Esophagus (tissue), 2 donors: Measurements from ENCODE around the gene KCNMA1. TPM values are rescaled to one million over a fixed set of nuclear protein-coding genes. Genes with fewer than 3 reads are reported as not detected.

Experiments used
- H3K27ac ChIP-seq, 2 donors: one replicate each; pipeline ENCODE4 v1.5.1; 2013; ENCODE audit warnings: low read depth in 2 of 2, mild to moderate bottlenecking in 2 of 2, inconsistent platforms in 1 of 2, low read length in 1 of 2, moderate library complexity in 1 of 2
- H3K27me3 ChIP-seq, 2 donors: one replicate each; pipeline ENCODE4 v1.6.1; 2013; ENCODE audit warnings: low read length in 2 of 2, control low read depth in 1 of 2, mild to moderate bottlenecking in 1 of 2; ENCODE audit not compliant: insufficient read depth in 2 of 2, control insufficient read depth in 1 of 2
- H3K36me3 ChIP-seq, 2 donors: one replicate each; pipeline ENCODE4 v1.6.1; 2013; ENCODE audit warnings: low read length in 1 of 2; ENCODE audit not compliant: control insufficient read depth in 2 of 2, insufficient read depth in 2 of 2
- H3K4me1 ChIP-seq, 2 donors: one replicate each; pipeline ENCODE4 v1.6.1; 2013; ENCODE audit warnings: low read length in 1 of 2; ENCODE audit not compliant: control insufficient read depth in 2 of 2, insufficient read depth in 2 of 2
- H3K4me3 ChIP-seq, 2 donors: one replicate each; pipeline ENCODE4 v1.5.1; 2013; ENCODE audit warnings: low read length in 2 of 2, mild to moderate bottlenecking in 2 of 2, low read depth in 1 of 2, moderate library complexity in 1 of 2
- H3K9me3 ChIP-seq, 2 donors: one replicate each; pipeline ENCODE4 v1.6.1; 2013; ENCODE audit warnings: mild to moderate bottlenecking in 2 of 2, low read depth in 1 of 2, low read length in 1 of 2, moderate library complexity in 1 of 2; ENCODE audit not compliant: control insufficient read depth in 2 of 2, insufficient read depth in 1 of 2
- WGBS, 2 donors: extraction: QIAGEN DNeasy Blood & Tissue Kit; methylation state at CpG; one replicate each; pipeline ENCODE4 v1.1.7; 2013; 5-methylcytosine and 5-hydroxymethylcytosine counted together
- polyA plus RNA-seq, 2 donors: library from polyadenylated mRNA; stranded (reverse); fragments of 200-250 nt; gene quantifications; one replicate each; pipeline ENCODE4 v1.2.3, GENCODE V29; 2013
- donor health status: healthy with polysubstance abuse.
- donor health status: Bipolar disorder and iron deficiency.

KCNMA1 gene
- polyA plus RNA-seq, 2 donors, result 8.4 to 11.2 TPM

DNA sequence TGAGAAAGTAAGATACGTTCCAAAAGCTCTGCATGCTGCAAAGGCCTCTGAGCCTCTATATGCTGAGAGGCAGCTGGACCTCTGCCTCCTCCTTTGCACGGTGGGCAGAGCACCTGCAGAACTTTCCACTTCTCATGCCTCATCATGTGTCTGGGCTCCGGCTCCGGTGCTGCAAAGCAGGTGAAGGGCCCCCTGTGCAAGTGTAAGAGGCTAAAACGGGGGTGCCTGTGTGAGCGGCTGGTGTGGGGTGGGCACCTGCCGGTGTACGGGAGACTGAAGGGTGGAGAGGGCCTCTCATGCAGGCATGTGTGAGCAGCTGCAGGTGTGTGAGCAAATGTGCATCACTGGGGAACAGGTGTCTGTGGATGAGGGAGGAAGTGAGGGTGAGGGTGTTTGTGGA, 121.0 kb downstream of the KCNMA1 start:
- H3K4me3 ChIP-seq, result no peak overlapping the region
- peaks cover 4 to 7% of the 10 kb centered on the region in 2 donors for H3K4me1 ChIP-seq
- 88% methylated on average over 8 of the region's 8 CpGs for WGBS, 2 donors
- no peaks in the 10 kb centered on the region for H3K27me3 ChIP-seq
- no peak overlapping the region for H3K27ac ChIP-seq
- no peaks in the 10 kb centered on the region for H3K36me3 ChIP-seq
- no peaks in the 10 kb centered on the region for H3K9me3 ChIP-seq

- H3K36me3 ChIP-seq, result no peaks in the 10 kb centered on the region
- no peaks in the 10 kb centered on the region for H3K9me3 ChIP-seq
- peaks cover 4 to 7% of the 10 kb centered on the region in 2 donors for H3K4me1 ChIP-seq
- no peaks in the 10 kb centered on the region for H3K27me3 ChIP-seq
- no peak overlapping the region for H3K27ac ChIP-seq
- 84 to 88% methylated on average over 4 of the region's 4 CpGs for WGBS, 2 donors
- no peak overlapping the region for H3K4me3 ChIP-seq
These were observed 122.7 kb downstream of the KCNMA1 start for GRCh38 chr10:77514870-77515269.

- H3K27ac ChIP-seq, result peak overlapping the region in 1 of 2 donors; percentile 27
- H3K4me3 ChIP-seq, result no peak overlapping the region
- whole genome bisulfite sequencing, 2 donors, result 37 to 51% methylated on average over 15 of the region's 15 CpGs
- H3K27me3 ChIP-seq, result no peaks in the 10 kb centered on the region
- no peaks in the 10 kb centered on the region for H3K9me3 ChIP-seq
- H3K36me3 ChIP-seq, result no peaks in the 10 kb centered on the region
- peaks cover 4 to 7% of the 10 kb centered on the region in 2 donors for H3K4me1 ChIP-seq
These were observed 123.8 kb downstream of the KCNMA1 start for GRCh38 chr10:77513781-77514331.

GRCh38 chr10:77513220-77513619, 124.4 kb downstream of the KCNMA1 start:
- no peaks in the 10 kb centered on the region for H3K36me3 ChIP-seq
- H3K4me1 ChIP-seq, result peaks cover 4 to 7% of the 10 kb centered on the region in 2 donors
- no peaks in the 10 kb centered on the region for H3K9me3 ChIP-seq
- 80 to 83% methylated on average over 7 of the region's 7 CpGs for WGBS, 2 donors
- H3K27ac ChIP-seq, result no peak overlapping the region
- H3K4me3 ChIP-seq, result no peak overlapping the region
- no peaks in the 10 kb centered on the region for H3K27me3 ChIP-seq

DNA sequence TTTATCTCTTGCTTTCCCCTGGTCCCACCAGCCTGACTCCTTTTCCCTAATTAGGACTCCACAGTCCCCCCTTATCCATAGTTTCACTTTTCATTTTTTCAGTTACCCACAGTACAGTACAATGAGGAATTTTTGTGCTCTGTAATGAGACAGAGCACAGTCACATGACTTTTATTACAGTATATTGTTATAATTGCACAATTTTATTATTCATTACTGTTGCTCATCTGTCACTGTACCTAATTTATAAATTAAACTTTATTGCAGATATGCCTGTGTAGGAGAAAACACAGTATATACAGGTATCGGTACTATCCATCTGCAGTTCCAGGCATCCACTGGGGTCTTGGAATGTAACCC, 125.4 kb downstream of the KCNMA1 start:
- Histone ChIP-seq H3K9me3 (no peaks in the 10 kb centered on the region), H3K4me1 (peaks cover 4 to 7% of the 10 kb centered on the region in 2 donors), H3K27ac (no peak overlapping the region), H3K36me3 (no peaks in the 10 kb centered on the region), H3K4me3 (no peak overlapping the region), H3K27me3 (no peaks in the 10 kb centered on the region)
- 90 to 95% methylated on average over 1 of the region's 1 CpG for WGBS, 2 donors

- Histone ChIP-seq H3K9me3 (no peaks in the 10 kb centered on the region), H3K27me3 (no peaks in the 10 kb centered on the region), H3K4me1 (peaks cover 4 to 7% of the 10 kb centered on the region in 2 donors), H3K4me3 (no peak overlapping the region), H3K36me3 (no peaks in the 10 kb centered on the region), H3K27ac (no peak overlapping the region)
- 60 to 66% methylated on average over 6 of the region's 6 CpGs for WGBS, 2 donors
These were observed 126.0 kb downstream of the KCNMA1 start for GRCh38 chr10:77511498-77512218.

- peaks cover 4 to 7% of the 10 kb centered on the region in 2 donors for H3K4me1 ChIP-seq
- H3K36me3 ChIP-seq, result no peaks in the 10 kb centered on the region
- no peaks in the 10 kb centered on the region for H3K27me3 ChIP-seq
- no peak overlapping the region for H3K27ac ChIP-seq
- H3K4me3 ChIP-seq, result no peak overlapping the region
- WGBS, 2 donors, result 77 to 85% methylated on average over 7 of the region's 7 CpGs
- no peaks in the 10 kb centered on the region for H3K9me3 ChIP-seq
These were observed 126.9 kb downstream of the KCNMA1 start for GRCh38 chr10:77510695-77511094.

- Histone ChIP-seq H3K4me1 (peaks cover 4 to 7% of the 10 kb centered on the region in 2 donors), H3K27me3 (no peaks in the 10 kb centered on the region), H3K36me3 (no peaks in the 10 kb centered on the region), H3K9me3 (no peaks in the 10 kb centered on the region), H3K27ac (no peak overlapping the region), H3K4me3 (no peak overlapping the region)
- WGBS, 2 donors, result 81 to 87% methylated on average over 2 of the region's 2 CpGs
These were observed 127.3 kb downstream of the KCNMA1 start for GRCh38 chr10:77510294-77510693.

GRCh38 chr10:77509391-77509790, 128.2 kb downstream of the KCNMA1 start:
- Histone ChIP-seq H3K36me3 (no peaks in the 10 kb centered on the region), H3K9me3 (no peaks in the 10 kb centered on the region), H3K4me1 (peaks cover 4 to 12% of the 10 kb centered on the region in 2 donors), H3K27me3 (no peaks in the 10 kb centered on the region), H3K27ac (no peak overlapping the region), H3K4me3 (no peak overlapping the region)
- 89 to 90% methylated on average over 6 of the region's 6 CpGs for WGBS, 2 donors
